GM12878 (cell line): Measurements from ENCODE around the gene ZNF785. TPM values are rescaled to one million over a fixed set of nuclear protein-coding genes. Genes with fewer than 3 reads are reported as not detected.

Experiments
- ATAC-seq: fragments of 200-7000 bp; cut with Tn5 transposase; 3 replicates; pipeline ENCODE4 v1.9.1; 2020; ENCODE audit warnings: mild to moderate bottlenecking, moderate library complexity
- BruUV-seq: library from RNA; stranded (reverse); fragments of 400-500 nt; replicated peaks from 2 replicates; lab custom pipeline; 2021; lab: Mats Ljungman, UMichigan
- CTCF ChIA-PET: fragments of 300-600 bp; sonication (Branson Sonifier 250); formaldehyde crosslinking; extraction: SDS; loops from one replicate; lab custom pipeline; 2021; ENCODE audit warnings: inconsistent platforms; lab: Yijun Ruan, JAX
- POLR2A ChIA-PET: fragments of 350-600 bp; formaldehyde crosslinking; extraction: SDS; loops from one replicate; lab custom pipeline; 2021; ENCODE audit warnings: inconsistent platforms; lab: Charles Lee
- RAD21 ChIA-PET: fragments of 300-600 bp; sonication (Branson Sonifier 250); formaldehyde crosslinking; loops from one replicate; lab custom pipeline; 2023; ENCODE audit warnings: antibody characterized with exemption; ENCODE audit not compliant: unreplicated experiment; lab: Charles Lee
- SMC1A ChIA-PET: fragments of 300-600 bp; sonication (Branson Sonifier 250); formaldehyde crosslinking; loops from one replicate; lab custom pipeline; 2023; ENCODE audit not compliant: unreplicated experiment, uncharacterized antibody; lab: Charles Lee
- DNase-seq: peaks from one replicate; pipeline ENCODE4 v3.0.0-alpha.2; 2011; ENCODE audit warnings: low read depth, low spot score
- FAIRE-seq: peaks from 3 replicates; lab custom pipeline; 2011; peaks lifted over from hg19 to GRCh38; lab: Jason Lieb, UNC
- H2AFZ ChIP-seq: 2 replicates; pipeline ENCODE4 v1.6.0; 2011; ENCODE audit warnings: low read depth, low read length, control low read depth; ENCODE audit not compliant: control insufficient read depth
- H3K27ac ChIP-seq: 2 replicates; pipeline ENCODE4 v1.5.1; 2011; ENCODE audit warnings: control low read depth; ENCODE audit not compliant: control insufficient read depth, insufficient read depth
- H3K27me3 ChIP-seq, 2 experiments: replicated peaks in 1 of 2; 2 replicates each; pipeline versions ENCODE4 v1.6.0 to v1.6.1; 2011; ENCODE audit warnings: low read length in 1 of 2; ENCODE audit not compliant: control insufficient read depth in 2 of 2, insufficient read depth in 2 of 2
- H3K36me3 ChIP-seq, 2 experiments: 2 replicates each; pipeline ENCODE4 v1.5.1; 2011; ENCODE audit warnings: low read length in 1 of 2; ENCODE audit not compliant: control insufficient read depth in 2 of 2, insufficient read depth in 2 of 2
- H3K4me1 ChIP-seq: 2 replicates; pipeline ENCODE4 v1.6.1; 2011; ENCODE audit warnings: mild to moderate bottlenecking, low read length, moderate library complexity, mixed read lengths; ENCODE audit not compliant: control insufficient read depth, insufficient read depth
- H3K4me2 ChIP-seq: 2 replicates; pipeline ENCODE4 v1.6.0; 2011; ENCODE audit warnings: control low read depth; ENCODE audit not compliant: control insufficient read depth, insufficient read depth
- H3K4me3 ChIP-seq: fragments of 200-600 bp; sonication (generic); 2 replicates; pipeline ENCODE4 v1.5.1; 2016
- H3K79me2 ChIP-seq: 2 replicates; pipeline ENCODE4 v1.6.0; 2011; ENCODE audit warnings: low read length; ENCODE audit not compliant: control insufficient read depth, insufficient read depth
- H3K9ac ChIP-seq: 2 replicates; pipeline ENCODE4 v1.8.0; 2011; ENCODE audit warnings: low read length, control low read depth, mixed read lengths; ENCODE audit not compliant: control insufficient read depth, insufficient read depth
- H3K9me3 ChIP-seq: replicated peaks from 3 replicates; pipeline ENCODE4 v1.5.1; 2011; ENCODE audit warnings: mild to moderate bottlenecking, low read length; ENCODE audit not compliant: control insufficient read depth, insufficient read depth
- H4K20me1 ChIP-seq: 2 replicates; pipeline ENCODE4 v1.6.0; 2011; ENCODE audit not compliant: control insufficient read depth, insufficient read depth
- BHLHE40 ChIP-seq, 2 experiments: fragments of 450-650 bp in 1 of 2; IDR thresholded peaks; 2 replicates each; pipeline ENCODE4 v1.6.1; 2011 to 2017; ENCODE audit warnings: low read depth in 2 of 2, borderline replicate concordance in 1 of 2, improper control_type of control experiment in 1 of 2, low read length in 1 of 2, mild to moderate bottlenecking in 1 of 2
- CBX3 ChIP-seq: fragments of 200-600 bp; sonication (generic); IDR thresholded peaks from 2 replicates; pipeline ENCODE4 v1.6.1; 2016; ENCODE audit warnings: low read depth, borderline replicate concordance
- CTCF ChIP-seq, 3 experiments: IDR thresholded peaks in 2 of 3; conservative IDR thresholded peaks in 1 of 3; 2 replicates each; pipeline ENCODE4 v1.5.1; 2011; ENCODE audit warnings: low read depth in 3 of 3, low read length in 3 of 3, mild to moderate bottlenecking in 3 of 3, control low read depth in 2 of 3, moderate library complexity in 2 of 3, inconsistent platforms in 1 of 3, mixed read lengths in 1 of 3; ENCODE audit not compliant: control insufficient read depth in 2 of 3, insufficient read depth in 1 of 3; ENCODE audit errors: extremely low read depth in 1 of 3
- HDAC6 ChIP-seq: fragments of 200-600 bp; sonication (generic); IDR thresholded peaks from one replicate; pipeline ENCODE4 v1.8.0; 2017; ENCODE audit warnings: antibody characterized with exemption; ENCODE audit not compliant: unreplicated experiment
- PAX5 ChIP-seq: IDR thresholded peaks from 2 replicates; pipeline ENCODE4 v1.6.1; 2011; ENCODE audit warnings: low read depth, low read length, borderline replicate concordance
- PRDM15 ChIP-seq: fragments of 450-650 bp; formaldehyde crosslinking; IDR thresholded peaks from 2 replicates; pipeline ENCODE4 v1.4.0; 2020; ENCODE audit warnings: mild to moderate bottlenecking, moderate library complexity
- RAD21 ChIP-seq: IDR thresholded peaks from 2 replicates; pipeline ENCODE4 v1.6.1; 2011; ENCODE audit warnings: mild to moderate bottlenecking, low read depth, low read length, moderate library complexity; ENCODE audit not compliant: insufficient read depth
- SMC3 ChIP-seq: IDR thresholded peaks from 2 replicates; pipeline ENCODE4 v1.6.1; 2011; ENCODE audit warnings: low read length, improper control_type of control experiment, borderline replicate concordance
- WGBS: methylation state at CpG from one replicate; pipeline ENCODE4 v1.1.6; 2016; ENCODE audit warnings: low lambda C conversion rate; ENCODE audit not compliant: insufficient replicate concordance, insufficient coverage; ENCODE audit errors: missing lambda C conversion rate; 5-methylcytosine and 5-hydroxymethylcytosine counted together
- in situ Hi-C: fragments of 300-500 bp; cut with MboI; formaldehyde crosslinking; loops from 9 replicates; pipeline ENCODE4 v1.14.3; 2018; ENCODE audit warnings: mixed read lengths
- intact Hi-C: fragments of 100-400 bp; cut with micrococcal nuclease; formaldehyde crosslinking; loops from one replicate; pipeline ENCODE4 v1.14.2; 2022; ENCODE audit not compliant: unreplicated experiment
- polyA plus RNA-seq, 11 experiments: library from polyadenylated mRNA; depleted of rRNA in 4 of 11; unstranded in 6 of 11; stranded (reverse) in 5 of 11; fragments of >200 nt; fragmentation: Nextera tagmentation in 4 of 11; fragmentation: Illumina TruSeq in 1 of 11; extraction: Ambion mirVana in 4 of 11; extraction: Trizol in 1 of 11; gene quantifications; 1 replicate in 1 of 11; 2 replicates in 10 of 11; pipeline versions ENCODE4 v1.2.1 to v1.2.3, GENCODE V29; 2011 to 2016; ENCODE audit warnings: inconsistent platforms in 2 of 11, missing spikeins in 2 of 11, low read depth in 1 of 11
- total RNA-seq, 4 experiments: library from RNA; depleted of rRNA in 3 of 4; stranded (reverse); fragments of >200 nt in 3 of 4; fragmentation: Illumina TruSeq in 1 of 4; extraction: Trizol in 1 of 4; gene quantifications; 2 replicates each; pipeline versions ENCODE4 v1.2.1 to v1.2.3, GENCODE V29; 2013 to 2021

ZNF785 gene
- total and polyA plus RNA-seq, 10 of the 15 experiments (the other 5 are each of a cell fraction or from before 2014, with no cell fraction given), result 0.87 to 11.5 (median 7.5) TPM

GRCh38 chr16:30619202-30619601 is 33.7 kb upstream of the ZNF785 start (continued):
- TF ChIP-seq PRDM15 (CRISPR knock-in tag), result no peak
- TF ChIP-seq HDAC6, result no peak

DNA sequence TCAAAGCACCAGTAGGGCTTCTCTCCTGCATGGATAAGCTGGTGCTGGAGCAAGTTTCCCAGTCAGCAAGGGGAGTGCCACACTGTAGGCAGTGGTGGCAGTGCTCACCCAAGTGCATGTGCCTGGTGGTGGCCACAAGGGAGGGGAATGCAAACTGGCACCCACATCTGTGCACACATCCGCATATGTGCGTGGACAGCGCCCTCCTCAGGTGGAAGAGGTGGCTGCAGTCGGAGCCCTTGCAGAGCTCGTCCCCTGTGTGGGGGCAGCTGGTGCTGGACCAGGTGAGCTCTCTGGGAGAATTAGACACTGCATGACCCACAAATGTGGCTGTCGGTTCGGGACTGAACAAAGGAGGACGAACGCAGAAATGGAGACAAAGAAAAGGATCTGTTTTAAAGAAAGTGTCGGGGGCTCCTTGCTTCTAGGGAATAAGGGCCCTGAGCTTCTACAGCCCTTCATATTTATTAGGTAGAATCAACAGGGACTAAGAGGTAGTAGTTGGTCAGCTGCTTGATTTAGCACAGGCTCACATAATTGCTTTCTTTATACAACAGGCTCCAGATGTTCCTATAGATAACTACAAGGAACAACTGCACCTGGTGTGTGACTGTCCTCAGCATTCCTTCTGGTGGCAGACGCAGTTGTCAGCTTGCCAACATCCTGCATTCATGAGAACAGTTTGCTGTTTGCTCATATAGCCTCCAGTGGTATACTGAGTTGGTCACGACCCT is 30.0 kb upstream of the ZNF785 start:
- no peaks in the 10 kb centered on the region for H3K9me3 ChIP-seq
- ATAC-seq (peak; percentile 82), DNase-seq (no peak)
- intact Hi-C loops (no loop called here), in situ Hi-C loops (no loop called here)
- 22% methylated on average over 12 of the region's 12 CpGs for WGBS
- no TSS peak for BruUV-seq
- ChIA-PET RAD21 (interaction anchor here (0.5 to 4.7 kb wide), 19 partner anchors 12 to 439 kb away, joined by 3 to 29 read pairs (median 3); partner anchors contain the start of genes DCTPP1 and ZNF747), SMC1A (interaction anchor here (0.8 to 2.6 kb wide), 7 partner anchors 9 to 324 kb away, joined by 3 to 12 read pairs (median 3); partner anchors contain the start of gene DCTPP1), POLR2A (interaction anchor here (0.5 to 1.5 kb wide), 5 partner anchors 10 to 206 kb away, joined by 3 to 5 read pairs (median 3); partner anchors contain the start of gene PRR14), CTCF (interaction anchor here (0.6 to 5.2 kb wide), 27 partner anchors 8 to 572 kb away, joined by 3 to 57 read pairs (median 5); partner anchors contain the start of genes CD2BP2, DCTPP1 and ZNF764)
- no peak overlapping the region for H3K4me3 ChIP-seq
- no peak overlapping the region for H3K4me2 ChIP-seq
- no peaks in the 10 kb centered on the region for H3K79me2 ChIP-seq
- no peak overlapping the region for H3K27ac ChIP-seq
- H2AFZ ChIP-seq, result no peak overlapping the region
- H4K20me1 ChIP-seq, result no peaks in the 10 kb centered on the region
- H3K9ac ChIP-seq, result no peak overlapping the region
- H3K27me3 ChIP-seq, result no peaks in the 10 kb centered on the region
- no peaks in the 10 kb centered on the region for H3K4me1 ChIP-seq
- TF ChIP-seq PAX5, result 0 out of 2 replicates have a peak, but pooled peaks have one; percentile 16
- TF ChIP-seq CTCF (IDR thresholded peaks at IDR 0.05 in 2 of 3, conservative IDR thresholded peaks at IDR 0.05 in 1 of 3; ENCODE audit: control insufficient read depth in 2 of 3, extremely low read depth in 1 of 3, insufficient read depth in 1 of 3, low read depth in 3 of 3, low read length in 3 of 3), result peak; percentile 72 to 75 (median 74)
- TF ChIP-seq HDAC6, result no peak
- peak; percentile 39; the same call in 1 of the 2 replicates for TF ChIP-seq SMC3
- peak; percentile 13 to 73; a peak in 2 of 4 replicates for TF ChIP-seq BHLHE40 (IDR thresholded peaks at IDR 0.05; ENCODE audit: borderline replicate concordance in 1 of 2, low read depth in 2 of 2, low read length in 1 of 2)
- TF ChIP-seq CBX3, result no peak
- TF ChIP-seq RAD21, result peak; percentile 72
- TF ChIP-seq, all 136 proteins: peak for 5
- no peak for FAIRE-seq
- no peaks in the 10 kb centered on the region for H3K36me3 ChIP-seq
